ENCODE results near the gene CCDC85C. TPM values are rescaled to one million over a fixed set of nuclear protein-coding genes. Genes with fewer than 3 reads are reported as not detected.
"Not testable (repeated sequence)": the region's sequence is repeated elsewhere in the genome, so short reads cannot be mapped to it uniquely, and the experiment has no call there.

The CCDC85C gene
- polyA plus RNA-seq, 1 experiment = 7.2 TPM

DNA sequence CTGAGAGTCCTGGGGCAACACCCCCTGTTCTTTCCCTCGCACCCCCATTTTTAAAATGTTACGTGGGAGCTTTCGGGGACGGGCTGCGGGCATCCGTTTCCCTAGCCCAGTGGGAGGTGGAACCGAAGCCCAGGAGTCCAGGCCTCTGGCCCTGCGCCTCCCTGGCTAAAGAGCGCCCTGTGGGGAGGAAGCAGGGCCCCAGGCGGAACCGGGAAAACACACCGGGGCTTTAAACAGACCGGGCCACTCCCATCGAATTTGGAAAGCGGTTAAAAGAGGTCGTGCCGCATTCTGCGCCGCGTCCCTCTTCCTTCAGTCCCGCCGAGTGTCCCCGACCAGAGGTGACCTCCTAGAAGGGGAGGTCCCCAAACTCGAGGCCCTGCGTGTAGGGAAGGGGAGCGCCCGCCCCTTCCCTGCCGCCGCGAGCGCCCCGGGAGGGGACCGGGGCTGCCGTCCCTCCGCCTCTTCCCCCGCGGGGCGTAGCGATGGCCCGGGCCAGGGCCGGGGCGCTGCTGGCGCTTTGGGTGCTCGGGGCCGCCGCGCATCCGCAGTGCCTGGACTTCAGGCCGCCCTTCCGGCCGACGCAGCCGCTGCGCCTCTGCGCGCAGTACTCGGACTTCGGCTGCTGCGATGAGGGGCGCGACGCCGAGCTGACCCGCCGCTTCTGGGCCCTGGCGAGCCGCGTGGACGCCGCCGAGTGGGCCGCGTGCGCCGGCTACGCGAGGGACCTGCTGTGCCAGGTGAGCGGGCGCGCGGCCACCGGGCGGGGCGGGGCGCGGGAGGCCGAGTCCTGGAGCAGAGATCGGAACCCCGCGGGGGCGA lies 40.9 kb upstream of the CCDC85C start, which contains the start of gene HHIPL1:
Gene HHIPL1 (plus strand): TSS at position 407 of the 822 bp plus-strand sequence. CDS start 79 bp downstream, at position 486.
- no peak for DNase-seq (ENCODE audit: low read depth, low spot score)
- POLR2A ChIA-PET = interaction anchor here (0.9 kb wide), 1 partner anchor 39 kb away, joined by 3 read pairs; the partner anchor contains the start of gene CYP46A1
- no peaks in the 10 kb centered on the region for H3K27me3 ChIP-seq (ENCODE audit: control insufficient read depth, insufficient read depth, low read length)
- peak within 1 kb of the TSS; percentile 35 for H3K4me3 ChIP-seq (ENCODE audit: low read depth, low read length)
- CTCF ChIA-PET = no interaction called here
- H3K9me3 ChIP-seq (ENCODE audit: control insufficient read depth, insufficient read depth, low read length) = no peaks in the 10 kb centered on the region; the same call in 1 of the 2 replicates
- TF ChIP-seq, protein P1, sequence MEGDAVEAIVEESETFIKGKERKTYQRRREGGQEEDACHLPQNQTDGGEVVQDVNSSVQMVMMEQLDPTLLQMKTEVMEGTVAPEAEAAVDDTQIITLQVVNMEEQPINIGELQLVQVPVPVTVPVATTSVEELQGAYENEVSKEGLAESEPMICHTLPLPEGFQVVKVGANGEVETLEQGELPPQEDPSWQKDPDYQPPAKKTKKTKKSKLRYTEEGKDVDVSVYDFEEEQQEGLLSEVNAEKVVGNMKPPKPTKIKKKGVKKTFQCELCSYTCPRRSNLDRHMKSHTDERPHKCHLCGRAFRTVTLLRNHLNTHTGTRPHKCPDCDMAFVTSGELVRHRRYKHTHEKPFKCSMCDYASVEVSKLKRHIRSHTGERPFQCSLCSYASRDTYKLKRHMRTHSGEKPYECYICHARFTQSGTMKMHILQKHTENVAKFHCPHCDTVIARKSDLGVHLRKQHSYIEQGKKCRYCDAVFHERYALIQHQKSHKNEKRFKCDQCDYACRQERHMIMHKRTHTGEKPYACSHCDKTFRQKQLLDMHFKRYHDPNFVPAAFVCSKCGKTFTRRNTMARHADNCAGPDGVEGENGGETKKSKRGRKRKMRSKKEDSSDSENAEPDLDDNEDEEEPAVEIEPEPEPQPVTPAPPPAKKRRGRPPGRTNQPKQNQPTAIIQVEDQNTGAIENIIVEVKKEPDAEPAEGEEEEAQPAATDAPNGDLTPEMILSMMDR (IDR thresholded peaks at IDR 0.05; ENCODE audit: low read depth, low read length) = no peak
- no peak within 1 kb of the TSS for H3K27ac ChIP-seq (ENCODE audit: low read depth, low read length)

DNA sequence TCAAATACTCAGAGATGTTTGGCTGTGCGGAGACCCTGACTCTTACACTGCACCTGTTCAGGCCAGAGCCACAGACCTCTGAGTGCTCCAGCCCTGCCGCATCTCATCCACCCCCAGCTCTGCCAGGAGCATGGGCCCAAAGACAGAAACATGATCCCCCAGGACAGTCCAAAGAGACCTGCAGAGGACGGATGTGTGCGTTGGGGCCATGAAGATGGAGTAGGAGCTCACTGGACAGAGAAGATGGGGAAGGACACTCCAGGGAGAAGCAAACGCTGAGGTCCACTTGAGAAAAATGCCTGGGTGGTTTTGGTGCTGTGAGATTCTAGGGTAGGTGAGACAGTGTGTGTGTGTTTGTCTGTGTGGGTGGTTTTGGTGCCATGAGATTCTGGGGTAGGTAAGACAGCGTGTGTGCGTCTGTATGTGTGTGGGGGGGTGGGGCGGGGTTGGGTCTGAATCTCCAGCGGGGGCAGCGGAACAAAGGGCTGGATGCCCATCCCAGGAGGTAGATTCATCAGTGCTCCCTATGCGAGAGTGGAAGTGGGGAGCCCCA lies 40.1 kb upstream of the CCDC85C start:
- H3K9me3 ChIP-seq (ENCODE audit: control insufficient read depth, insufficient read depth, low read length) = no peaks in the 10 kb centered on the region; the same call in 1 of the 2 replicates
- TF ChIP-seq, protein P1 (IDR thresholded peaks at IDR 0.05; ENCODE audit: low read depth, low read length) = no peak
- ChIA-PET POLR2A (no interaction called here), CTCF (no interaction called here)
- DNase-seq (ENCODE audit: low read depth, low spot score) = no peak
- no peaks in the 10 kb centered on the region for H3K27me3 ChIP-seq (ENCODE audit: control insufficient read depth, insufficient read depth, low read length)
- H3K4me3 ChIP-seq (ENCODE audit: low read depth, low read length) = no peak overlapping the region
- no peak overlapping the region for H3K27ac ChIP-seq (ENCODE audit: low read depth, low read length)

DNA sequence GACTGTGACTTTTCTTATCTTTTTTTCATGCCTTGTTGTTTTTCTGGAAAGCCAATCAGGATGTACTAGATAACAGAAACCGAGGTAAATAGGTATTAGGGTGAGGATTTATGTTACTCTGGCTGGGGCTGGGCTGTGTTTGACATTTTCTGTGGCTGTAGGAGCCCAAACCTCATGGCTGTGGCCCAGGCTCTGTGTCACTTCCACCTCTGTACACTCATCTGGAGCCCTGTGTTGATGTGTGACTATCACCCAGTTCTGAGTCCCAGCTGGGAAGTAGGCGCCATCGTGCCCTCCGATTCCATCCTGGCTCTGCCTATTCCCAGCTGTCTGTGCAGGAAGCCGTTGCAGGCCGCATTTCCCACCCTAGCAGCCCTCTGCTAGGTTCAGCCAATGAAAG lies 39.3 kb upstream of the CCDC85C start:
- TF ChIP-seq, protein P1 (IDR thresholded peaks at IDR 0.05; ENCODE audit: low read depth, low read length) = no peak
- no peak overlapping the region for H3K4me3 ChIP-seq (ENCODE audit: low read depth, low read length)
- POLR2A ChIA-PET = no interaction called here
- CTCF ChIA-PET = interaction anchor here (0.6 kb wide), 1 partner anchor 15 kb away, joined by 3 read pairs; no protein-coding TSS in a partner anchor
- no peak overlapping the region for H3K27ac ChIP-seq (ENCODE audit: low read depth, low read length)
- H3K27me3 ChIP-seq (ENCODE audit: control insufficient read depth, insufficient read depth, low read length) = no peaks in the 10 kb centered on the region
- H3K9me3 ChIP-seq (ENCODE audit: control insufficient read depth, insufficient read depth, low read length) = no peaks in the 10 kb centered on the region; the same call in 1 of the 2 replicates
- no peak for DNase-seq (ENCODE audit: low read depth, low spot score)

DNA sequence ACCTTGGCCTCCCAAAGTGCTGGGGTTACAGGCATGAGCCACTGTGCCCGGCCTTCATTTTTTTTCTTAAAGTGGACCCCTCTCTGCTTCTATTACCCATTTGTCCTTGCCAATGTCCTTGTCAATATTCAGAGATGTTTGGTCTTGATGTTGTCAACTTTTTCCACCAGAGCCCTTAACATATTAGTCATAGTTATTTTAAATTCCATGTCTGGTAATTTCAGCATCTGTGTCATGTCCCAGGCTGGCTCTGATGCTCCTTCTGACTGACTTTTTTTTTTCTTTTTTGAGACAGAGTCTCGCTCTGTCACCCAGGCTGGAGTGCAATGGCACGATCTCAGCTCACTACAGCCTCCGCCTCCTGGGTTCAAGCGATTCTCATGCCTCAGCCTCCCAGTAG lies 38.8 kb upstream of the CCDC85C start:
- H3K27me3 ChIP-seq (ENCODE audit: control insufficient read depth, insufficient read depth, low read length); H3K9me3 ChIP-seq (ENCODE audit: control insufficient read depth, insufficient read depth, low read length); DNase-seq (ENCODE audit: low read depth, low spot score); CTCF ChIA-PET; H3K4me3 ChIP-seq (ENCODE audit: low read depth, low read length); H3K27ac ChIP-seq (ENCODE audit: low read depth, low read length): not testable (repeated sequence)
- POLR2A ChIA-PET = interaction anchor here (0.7 kb wide), 1 partner anchor 23 kb away, joined by 3 read pairs; no protein-coding TSS in a partner anchor

DNA sequence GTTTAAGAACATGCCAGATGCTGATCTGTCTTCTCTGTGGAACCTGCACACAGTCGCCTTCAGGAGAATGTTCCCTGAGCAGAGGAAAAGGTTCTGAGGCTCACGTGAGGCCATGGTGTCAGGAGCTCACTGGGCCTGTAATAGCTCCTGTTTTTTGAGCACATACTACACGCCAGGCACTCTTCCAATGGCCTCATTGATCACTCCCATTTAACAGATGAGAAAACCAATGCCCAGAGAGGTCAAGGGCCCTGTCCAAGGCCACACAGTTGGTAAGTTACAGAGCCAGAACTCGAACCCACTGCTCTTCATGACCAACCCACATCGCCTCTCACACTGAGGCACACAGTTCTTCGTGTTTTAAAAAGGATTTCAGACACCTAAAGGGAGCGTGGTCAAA lies 33.6 kb upstream of the CCDC85C start:
- ChIA-PET CTCF (interaction anchor here (0.9 kb wide), 1 partner anchor 9 kb away, joined by 4 read pairs; no protein-coding TSS in a partner anchor), POLR2A (no interaction called here)
- H3K27me3 ChIP-seq (ENCODE audit: control insufficient read depth, insufficient read depth, low read length) = no peaks in the 10 kb centered on the region
- no peaks in the 10 kb centered on the region; the same call in 1 of the 2 replicates for H3K9me3 ChIP-seq (ENCODE audit: control insufficient read depth, insufficient read depth, low read length)
- DNase-seq (ENCODE audit: low read depth, low spot score) = no peak
- TF ChIP-seq, protein P1 (IDR thresholded peaks at IDR 0.05; ENCODE audit: low read depth, low read length) = no peak
- no peak overlapping the region for H3K27ac ChIP-seq (ENCODE audit: low read depth, low read length)
- no peak overlapping the region for H3K4me3 ChIP-seq (ENCODE audit: low read depth, low read length)

Data from AG04450 (cell line).